ENCODE data around the gene PLCG2. TPM values are rescaled to one million over a fixed set of nuclear protein-coding genes. Genes with fewer than 3 reads are reported as not detected.

Gene PLCG2
- total and polyA plus RNA-seq, 3 donors from 2014 or later: 6.8 to 11.3 (median 8.0) TPM

- Histone ChIP-seq H3K27ac (no peak overlapping the region), H3K27me3 (no peaks in the 10 kb centered on the region), H3K4me1 (no peaks in the 10 kb centered on the region), H3K4me3 (no peak overlapping the region), H3K9me3 (no peaks in the 10 kb centered on the region), H3K36me3 (ENCODE audit: low read depth, missing control alignments) (no peaks in the 10 kb centered on the region)
- TF ChIP-seq CTCF (IDR thresholded peaks at IDR 0.05) (no peak), POLR2A (IDR thresholded peaks at IDR 0.05) (no peak)
- no peak for DNase-seq
- intact Hi-C loops (cut with DNase I; ENCODE audit: low total_unique reads): no loop called here
- WGBS, 2 donors: 75 to 82% methylated on average over 2 of the region's 2 CpGs
Observed at GRCh38 chr16:81810361-81810760, 31.3 kb downstream of the PLCG2 start.

GRCh38 chr16:81810894-81811538 lies 31.9 kb downstream of the PLCG2 start:
- no peaks in the 10 kb centered on the region for H3K27me3 ChIP-seq
- H3K27ac ChIP-seq: no peak overlapping the region
- no peak for DNase-seq
- H3K4me1 ChIP-seq: no peaks in the 10 kb centered on the region
- H3K9me3 ChIP-seq: no peaks in the 10 kb centered on the region
- intact Hi-C loops (cut with DNase I; ENCODE audit: low total_unique reads): no loop called here
- no peaks in the 10 kb centered on the region for H3K36me3 ChIP-seq (ENCODE audit: low read depth, missing control alignments)
- no peak overlapping the region for H3K4me3 ChIP-seq
- TF ChIP-seq CTCF (IDR thresholded peaks at IDR 0.05) (no peak), POLR2A (IDR thresholded peaks at IDR 0.05) (no peak)
- WGBS, 2 donors: 85 to 86% methylated on average over 7 to 10 of the region's 10 CpGs

- intact Hi-C loops (cut with DNase I; ENCODE audit: low total_unique reads): no loop called here
- Histone ChIP-seq H3K27ac (no peak overlapping the region), H3K27me3 (no peaks in the 10 kb centered on the region), H3K9me3 (no peaks in the 10 kb centered on the region), H3K4me1 (no peaks in the 10 kb centered on the region), H3K36me3 (ENCODE audit: low read depth, missing control alignments) (no peaks in the 10 kb centered on the region), H3K4me3 (no peak overlapping the region)
- TF ChIP-seq CTCF (IDR thresholded peaks at IDR 0.05) (no peak), POLR2A (IDR thresholded peaks at IDR 0.05) (no peak)
- WGBS, 2 donors: 45 to 92% methylated on average over 1 to 2 of the region's 2 CpGs
- no peak for DNase-seq
Observed at GRCh38 chr16:81813648-81814047, 34.6 kb downstream of the PLCG2 start.

- Histone ChIP-seq H3K27ac (no peak overlapping the region), H3K36me3 (ENCODE audit: low read depth, missing control alignments) (no peaks in the 10 kb centered on the region), H3K9me3 (no peaks in the 10 kb centered on the region), H3K27me3 (no peaks in the 10 kb centered on the region), H3K4me1 (no peaks in the 10 kb centered on the region), H3K4me3 (no peak overlapping the region)
- 32 to 55% methylated on average over 5 of the region's 5 CpGs for WGBS, 2 donors
- intact Hi-C loops (cut with DNase I; ENCODE audit: low total_unique reads): no loop called here
- DNase-seq: no peak
- TF ChIP-seq POLR2A (IDR thresholded peaks at IDR 0.05): no peak
- TF ChIP-seq CTCF (IDR thresholded peaks at IDR 0.05): no peak
Observed at GRCh38 chr16:81814751-81815428, 35.8 kb downstream of the PLCG2 start.

GRCh38 chr16:81815429-81815766 lies 36.3 kb downstream of the PLCG2 start:
- intact Hi-C loops (cut with DNase I; ENCODE audit: low total_unique reads): no loop called here
- no peak for DNase-seq
- H3K9me3 ChIP-seq: no peaks in the 10 kb centered on the region
- H3K27ac ChIP-seq: no peak overlapping the region
- TF ChIP-seq CTCF (IDR thresholded peaks at IDR 0.05): no peak
- TF ChIP-seq POLR2A (IDR thresholded peaks at IDR 0.05): no peak
- WGBS, 2 donors: 75 to 78% methylated on average over 5 of the region's 5 CpGs
- no peaks in the 10 kb centered on the region for H3K36me3 ChIP-seq (ENCODE audit: low read depth, missing control alignments)
- H3K4me3 ChIP-seq: no peak overlapping the region
- H3K4me1 ChIP-seq: no peaks in the 10 kb centered on the region
- no peaks in the 10 kb centered on the region for H3K27me3 ChIP-seq
